Mucosa of descending colon (tissue), 3 donors: ENCODE data around the gene BANK1. TPM values are rescaled to one million over a fixed set of nuclear protein-coding genes. Genes with fewer than 3 reads are reported as not detected.

Source experiments
- ATAC-seq: fragments of 200-7000 bp; cut with Tn5 transposase; one replicate; pipeline ENCODE4 v1.9.1; 2020; ENCODE audit warnings: mild to moderate bottlenecking, moderate library complexity
- DNase-seq, 3 donors: peaks; one replicate each; pipeline ENCODE4 v3.0.0-alpha.2; 2020
- H3K36me3 ChIP-seq: fragments of 200-600 bp; one replicate; pipeline ENCODE4 v1.8.0; 2021; ENCODE audit warnings: low read depth, mild to moderate bottlenecking
- H3K4me1 ChIP-seq: fragments of 200-600 bp; one replicate; pipeline ENCODE4 v1.8.0; 2021; ENCODE audit warnings: low read depth, mild to moderate bottlenecking
- H3K4me3 ChIP-seq: fragments of 200-600 bp; one replicate; pipeline ENCODE4 v1.8.0; 2021; ENCODE audit warnings: mild to moderate bottlenecking
- H3K9me3 ChIP-seq: fragments of 200-600 bp; one replicate; pipeline ENCODE4 v1.8.0; 2021; ENCODE audit warnings: mild to moderate bottlenecking
- CTCF ChIP-seq: fragments of 200-600 bp; IDR thresholded peaks from one replicate; pipeline ENCODE4 v1.8.0; 2022; ENCODE audit warnings: antibody characterized with exemption, mild to moderate bottlenecking
- intact Hi-C, 2 donors: fragments of 100-400 bp; cut with DNase I in 1 of 2; cut with micrococcal nuclease in 1 of 2; formaldehyde crosslinking; loops; one replicate each; pipeline versions ENCODE4 v1.11.0 to v1.11.1; 2022; cut with DNase I, micrococcal nuclease
- total RNA-seq, 3 donors: library from RNA; stranded (reverse); fragmentation: NEBNext Ultra II Directional in 2 of 3; extraction: Animal tissue kit (Norgen Biotek cat#: 25700) in 2 of 3; gene quantifications; one replicate each; pipeline versions ENCODE4 v1.2.1 to v1.2.4, GENCODE V29; 2021 to 2023
- donor health status: DM: no; HTN: no; CAD: no; lungs with moderate emphysema.
- donor health status: DM: no; HTN: no; CAD: no.
- donor health status: DM: no; HTN: yes; CAD: no.

The BANK1 gene
- total RNA-seq, 3 donors from 2014 or later, result 0.73 to 1.1 (median 0.78) TPM

GRCh38 chr4:101911616-101912015, 121.1 kb downstream of the BANK1 start:
- DNase-seq (no peak), ATAC-seq (no peak)
- Histone ChIP-seq H3K4me3 (no peak overlapping the region), H3K36me3 (no peaks in the 10 kb centered on the region), H3K9me3 (peaks cover 2% of the 10 kb centered on the region), H3K4me1 (no peaks in the 10 kb centered on the region)
- intact Hi-C loops, result no loop called here
- no peak for TF ChIP-seq CTCF

GRCh38 chr4:101914761-101915160, 124.2 kb downstream of the BANK1 start:
- Histone ChIP-seq H3K36me3 (no peaks in the 10 kb centered on the region), H3K9me3 (no peaks in the 10 kb centered on the region), H3K4me3 (no peak overlapping the region), H3K4me1 (no peaks in the 10 kb centered on the region)
- TF ChIP-seq CTCF, result no peak
- DNase-seq (no peak), ATAC-seq (no peak)
- intact Hi-C loops, result no loop called here

GRCh38 chr4:101919373-101919977, 128.9 kb downstream of the BANK1 start:
- no peak for TF ChIP-seq CTCF
- DNase-seq (no peak), ATAC-seq (no peak)
- Histone ChIP-seq H3K9me3 (no peaks in the 10 kb centered on the region), H3K4me3 (no peak overlapping the region), H3K36me3 (no peaks in the 10 kb centered on the region), H3K4me1 (no peaks in the 10 kb centered on the region)
- intact Hi-C loops, result no loop called here

- Histone ChIP-seq H3K4me3 (no peak overlapping the region), H3K4me1 (no peaks in the 10 kb centered on the region), H3K36me3 (no peaks in the 10 kb centered on the region), H3K9me3 (no peaks in the 10 kb centered on the region)
- no peak for ATAC-seq
- intact Hi-C loops, result no loop called here
- DNase-seq, result no peak
- no peak for TF ChIP-seq CTCF
Measured at GRCh38 chr4:101921370-101921769, 130.8 kb downstream of the BANK1 start.

GRCh38 chr4:101931619-101932018, 141.1 kb downstream of the BANK1 start:
- DNase-seq (no peak), ATAC-seq (no peak)
- Histone ChIP-seq H3K4me1 (no peaks in the 10 kb centered on the region), H3K4me3 (no peak overlapping the region), H3K36me3 (no peaks in the 10 kb centered on the region), H3K9me3 (no peaks in the 10 kb centered on the region)
- TF ChIP-seq CTCF, result no peak
- intact Hi-C loops, result no loop called here

- TF ChIP-seq CTCF, result no peak
Measured at GRCh38 chr4:101933855-101934254, 143.3 kb downstream of the BANK1 start.

More at GRCh38 chr4:101933855-101934254, 143.3 kb downstream of the BANK1 start:
- no peak overlapping the region for H3K4me3 ChIP-seq
- DNase-seq (no peak), ATAC-seq (no peak)
- H3K9me3 ChIP-seq, result no peaks in the 10 kb centered on the region
- intact Hi-C loops, result no loop called here
- no peaks in the 10 kb centered on the region for H3K4me1 ChIP-seq
- H3K36me3 ChIP-seq, result no peaks in the 10 kb centered on the region
